D721Med (cell line): Measurements from ENCODE around the gene COX7A2L.
"Not testable (repeated sequence)": the region's sequence is repeated elsewhere in the genome, so short reads cannot be mapped to it uniquely, and the experiment has no call there.

ENCODE experiments used
- DNase-seq: peaks from one replicate; pipeline ENCODE4 v3.0.0; 2011; ENCODE audit warnings: low spot score; ENCODE audit not compliant: insufficient read length
- FAIRE-seq: peaks from 2 replicates; lab custom pipeline; 2011; peaks lifted over from hg19 to GRCh38; lab: Jason Lieb, UNC
- CTCF ChIP-seq: IDR thresholded peaks from 2 replicates; pipeline ENCODE4 v1.5.1; 2012; ENCODE audit warnings: mild to moderate bottlenecking, control low read depth; ENCODE audit not compliant: insufficient read depth; ENCODE audit errors: missing control alignments

COX7A2L gene

GRCh38 chr2:42337356-42337820, 23.6 kb downstream of the COX7A2L start:
- DNase-seq (no peak), FAIRE-seq (no peak)

GRCh38 chr2:42336361-42336965, 24.6 kb downstream of the COX7A2L start:
- DNase-seq (no peak), FAIRE-seq (no peak)
- TF ChIP-seq CTCF, result no peak

More at GRCh38 chr2:42337356-42337820, 23.6 kb downstream of the COX7A2L start:
- TF ChIP-seq CTCF, result no peak

- FAIRE-seq, result no peak
- TF ChIP-seq CTCF, result no peak
- DNase-seq, result no peak
Observed at GRCh38 chr2:42335514-42336104, 25.4 kb downstream of the COX7A2L start.

GRCh38 chr2:42334865-42335264, 26.2 kb downstream of the COX7A2L start:
- not testable (repeated sequence) for FAIRE-seq, DNase-seq

- FAIRE-seq (no peak), DNase-seq (no peak)
Observed at GRCh38 chr2:42334220-42334619, 26.8 kb downstream of the COX7A2L start.

GRCh38 chr2:42333579-42333978, 27.4 kb downstream of the COX7A2L start:
- DNase-seq (no peak), FAIRE-seq (no peak)
- no peak for TF ChIP-seq CTCF

More at GRCh38 chr2:42334220-42334619, 26.8 kb downstream of the COX7A2L start:
- no peak for TF ChIP-seq CTCF

- FAIRE-seq (no peak), DNase-seq (no peak)
- no peak for TF ChIP-seq CTCF
Observed at GRCh38 chr2:42332575-42332974, 28.4 kb downstream of the COX7A2L start.
